B cell (primary cell): ENCODE results near the gene NLRP5. TPM values are rescaled to one million over a fixed set of nuclear protein-coding genes. Genes with fewer than 3 reads are reported as not detected.

Source experiments
- ATAC-seq: fragments of 200-7000 bp; cut with Tn5 transposase; one replicate; pipeline ENCODE4 v1.10.0; 2021; ENCODE audit warnings: low read depth, mild to moderate bottlenecking, moderate number of reproducible peaks, moderate library complexity
- CTCF ChIA-PET: fragments of 350-600 bp; sonication (Branson Sonifier 250); formaldehyde crosslinking; loops from one replicate; lab custom pipeline; 2021; ENCODE audit warnings: antibody characterized with exemption, inconsistent platforms; lab: Charles Lee
- POLR2A ChIA-PET: fragments of 350-600 bp; sonication (Branson Sonifier 250); formaldehyde crosslinking; loops from one replicate; lab custom pipeline; 2021; ENCODE audit warnings: antibody characterized with exemption; lab: Charles Lee
- DNase-seq: peaks from one replicate; pipeline ENCODE4 v3.0.0; 2013
- H2AFZ ChIP-seq: 2 replicates; pipeline ENCODE4 v1.6.1; 2012; ENCODE audit warnings: mild to moderate bottlenecking, low read depth, low read length; ENCODE audit not compliant: insufficient read depth, poor library complexity, severe bottlenecking
- H3K27ac ChIP-seq, 2 donors: 1 replicate in 1 of 2; 2 replicates in 1 of 2; pipeline ENCODE4 v1.5.1; 2012 to 2013; ENCODE audit warnings: low read length in 2 of 2, mild to moderate bottlenecking in 2 of 2, moderate library complexity in 1 of 2
- H3K27me3 ChIP-seq, 4 experiments: fragments of 200-600 bp in 1 of 4; sonication (generic) in 1 of 4; replicated peaks in 1 of 4; 1 replicate in 2 of 4; 2 replicates in 2 of 4; pipeline versions ENCODE4 v1.6.1 to v1.7.0; 2013 to 2016; ENCODE audit warnings: low read length in 3 of 4, mild to moderate bottlenecking in 2 of 4, mixed read lengths in 1 of 4, moderate library complexity in 1 of 4; ENCODE audit not compliant: insufficient read depth in 4 of 4, control insufficient read depth in 3 of 4; ENCODE audit errors: control extremely low read depth in 1 of 4
- H3K36me3 ChIP-seq, 2 experiments: replicated peaks in 1 of 2; 1 replicate in 1 of 2; 2 replicates in 1 of 2; pipeline versions ENCODE4 v1.6.1 to v1.7.1; 2013; ENCODE audit warnings: low read length in 1 of 2; ENCODE audit not compliant: insufficient read depth in 2 of 2, control insufficient read depth in 1 of 2; ENCODE audit errors: control extremely low read depth in 1 of 2, extremely low read depth in 1 of 2
- H3K4me1 ChIP-seq, 2 donors: fragments of 200-600 bp in 1 of 2; sonication (generic) in 1 of 2; 1 replicate in 1 of 2; 2 replicates in 1 of 2; pipeline versions ENCODE4 v1.5.1 to v1.6.1; 2013 to 2017; ENCODE audit warnings: low read length in 2 of 2; ENCODE audit not compliant: control insufficient read depth in 2 of 2, insufficient read depth in 2 of 2
- H3K4me2 ChIP-seq: replicated peaks from 2 replicates; pipeline ENCODE3; 2012; ENCODE audit warnings: mild to moderate bottlenecking, low read depth, low read length; ENCODE audit not compliant: poor library complexity, severe bottlenecking
- H3K4me3 ChIP-seq, 5 experiments: fragments of 200-600 bp in 1 of 5; sonication (generic) in 1 of 5; 1 replicate in 3 of 5; 2 replicates in 2 of 5; pipeline versions ENCODE4 v1.5.1 to v1.7.0; 2011 to 2016; ENCODE audit warnings: low read length in 4 of 5, mild to moderate bottlenecking in 4 of 5, low read depth in 2 of 5, control low read depth in 1 of 5, moderate library complexity in 1 of 5; ENCODE audit not compliant: insufficient read depth in 1 of 5; ENCODE audit errors: control extremely low read depth in 1 of 5, extremely low read depth in 1 of 5
- H3K79me2 ChIP-seq: fragments of 200-600 bp; sonication (generic); one replicate; pipeline ENCODE4 v1.6.0; 2016; ENCODE audit warnings: low read length; ENCODE audit not compliant: control insufficient read depth, insufficient read depth
- H3K9ac ChIP-seq: fragments of 200-600 bp; sonication (generic); 2 replicates; pipeline ENCODE4 v1.6.1; 2017; ENCODE audit warnings: mild to moderate bottlenecking, low read length, moderate library complexity
- H3K9me3 ChIP-seq, 3 donors: one replicate each; pipeline versions ENCODE4 v1.6.1 to v1.7.1; 2013; ENCODE audit warnings: low read length in 2 of 3; ENCODE audit not compliant: control insufficient read depth in 2 of 3, insufficient read depth in 1 of 3; ENCODE audit errors: control extremely low read depth in 1 of 3
- H4K20me1 ChIP-seq: 2 replicates; pipeline ENCODE4 v1.6.0; 2012; ENCODE audit warnings: mild to moderate bottlenecking, low read length; ENCODE audit not compliant: insufficient read depth, control insufficient read depth, poor library complexity, severe bottlenecking
- H3K27ac Mint-ChIP-seq: one replicate; pipeline ENCODE4 v1.8.0; 2021; ENCODE audit warnings: mixed read lengths
- H3K27me3 Mint-ChIP-seq: one replicate; pipeline ENCODE4 v1.8.0; 2021; ENCODE audit warnings: mixed read lengths
- H3K4me1 Mint-ChIP-seq: one replicate; pipeline ENCODE4 v1.8.0; 2021; ENCODE audit warnings: mixed read lengths
- H3K4me3 Mint-ChIP-seq: one replicate; pipeline ENCODE4 v1.8.0; 2021; ENCODE audit warnings: mixed read lengths
- H3K9me3 Mint-ChIP-seq: one replicate; pipeline ENCODE4 v1.8.0; 2022; ENCODE audit warnings: mixed read lengths; ENCODE audit not compliant: insufficient read depth
- EZH2 ChIP-seq: IDR thresholded peaks from 2 replicates; pipeline ENCODE4 v1.6.1; 2012; ENCODE audit warnings: borderline replicate concordance, low read depth, mild to moderate bottlenecking, moderate library complexity, low read length; ENCODE audit not compliant: insufficient read depth, poor library complexity, severe bottlenecking
- WGBS: methylation state at CpG from one replicate; pipeline ENCODE4 v1.1.5; 2013; ENCODE audit warnings: missing lambda C conversion rate; ENCODE audit not compliant: insufficient coverage; 5-methylcytosine and 5-hydroxymethylcytosine counted together
- intact Hi-C: fragments of 100-400 bp; cut with micrococcal nuclease; formaldehyde crosslinking; loops from one replicate; pipeline ENCODE4 v1.10.0; 2022
- polyA plus RNA-seq: library from polyadenylated mRNA; depleted of rRNA; stranded (reverse); fragments of >200 nt; gene quantifications from 2 replicates; pipeline ENCODE4 v1.2.3, GENCODE V29; 2012
- total RNA-seq, 2 donors: library from RNA; stranded (reverse); fragments of 120-200 nt in 1 of 2; gene quantifications; 1 replicate in 1 of 2; 2 replicates in 1 of 2; pipeline versions ENCODE4 v1.2.3 to v1.2.4, GENCODE V29; 2013 to 2022
- TF ChIP-seq, protein P1 (sequence below): fragments of 200-600 bp; IDR thresholded peaks from one replicate; pipeline ENCODE4 v1.8.0; 2022; ENCODE audit warnings: antibody characterized with exemption, mild to moderate bottlenecking

Gene NLRP5
- total and polyA plus RNA-seq, 2 donors (not counting 1 experiment from before 2014, with no cell fraction given) = not detected

DNA sequence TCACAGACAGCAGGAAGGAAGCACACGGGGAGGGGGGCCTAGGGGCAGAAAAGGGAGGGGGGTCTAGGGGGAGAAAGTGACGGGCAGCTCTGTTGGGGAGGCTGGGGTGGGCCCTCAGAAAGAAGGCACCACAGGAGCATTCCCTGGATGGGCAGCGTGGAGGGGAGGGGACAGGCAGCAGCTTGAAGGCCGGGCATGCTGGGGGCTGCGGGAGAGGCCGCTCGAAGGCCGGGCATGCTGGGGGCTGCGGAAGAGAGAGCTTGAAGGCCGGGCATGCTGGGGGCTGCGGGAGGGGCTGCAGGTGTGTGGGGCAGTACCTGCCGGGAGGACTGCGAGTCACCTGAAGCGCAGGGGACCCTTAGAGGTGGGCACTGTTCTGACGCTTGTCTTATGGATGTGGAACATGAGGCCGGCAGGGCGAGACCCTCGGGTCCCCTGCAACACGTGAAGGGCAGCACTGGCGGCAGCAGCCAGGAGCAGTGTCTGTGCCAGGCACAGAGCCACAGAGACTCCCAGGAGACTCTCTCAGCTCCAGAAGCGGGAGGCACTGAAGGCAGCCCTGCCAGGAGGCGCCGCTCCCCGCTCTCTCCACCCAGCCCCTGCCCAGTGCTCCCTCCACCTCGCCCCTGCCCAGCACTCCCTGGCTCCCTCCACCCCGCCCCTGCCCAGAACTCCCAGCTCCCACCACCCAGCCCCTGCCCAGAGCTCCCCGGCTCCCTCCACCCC, 121.2 kb downstream of the NLRP5 start:
- H3K27ac Mint-ChIP-seq = peak overlapping the region; percentile 75
- H3K4me3 Mint-ChIP-seq = no peak overlapping the region
- TF ChIP-seq, protein P1, sequence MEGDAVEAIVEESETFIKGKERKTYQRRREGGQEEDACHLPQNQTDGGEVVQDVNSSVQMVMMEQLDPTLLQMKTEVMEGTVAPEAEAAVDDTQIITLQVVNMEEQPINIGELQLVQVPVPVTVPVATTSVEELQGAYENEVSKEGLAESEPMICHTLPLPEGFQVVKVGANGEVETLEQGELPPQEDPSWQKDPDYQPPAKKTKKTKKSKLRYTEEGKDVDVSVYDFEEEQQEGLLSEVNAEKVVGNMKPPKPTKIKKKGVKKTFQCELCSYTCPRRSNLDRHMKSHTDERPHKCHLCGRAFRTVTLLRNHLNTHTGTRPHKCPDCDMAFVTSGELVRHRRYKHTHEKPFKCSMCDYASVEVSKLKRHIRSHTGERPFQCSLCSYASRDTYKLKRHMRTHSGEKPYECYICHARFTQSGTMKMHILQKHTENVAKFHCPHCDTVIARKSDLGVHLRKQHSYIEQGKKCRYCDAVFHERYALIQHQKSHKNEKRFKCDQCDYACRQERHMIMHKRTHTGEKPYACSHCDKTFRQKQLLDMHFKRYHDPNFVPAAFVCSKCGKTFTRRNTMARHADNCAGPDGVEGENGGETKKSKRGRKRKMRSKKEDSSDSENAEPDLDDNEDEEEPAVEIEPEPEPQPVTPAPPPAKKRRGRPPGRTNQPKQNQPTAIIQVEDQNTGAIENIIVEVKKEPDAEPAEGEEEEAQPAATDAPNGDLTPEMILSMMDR = no peak
- TF ChIP-seq EZH2 = no peak
- Histone ChIP-seq H3K4me2 (peak overlapping the region; percentile 50), H3K27me3 (no peaks in the 10 kb centered on the region), H3K4me3 (no peak overlapping the region), H3K27ac (peak overlapping the region in 1 of 2 donors; percentile 59), H2AFZ (no peak overlapping the region), H3K79me2 (peaks cover 95% of the 10 kb centered on the region), H3K9ac (no peak overlapping the region), H4K20me1 (peaks cover 85% of the 10 kb centered on the region), H3K9me3 (no peaks in the 10 kb centered on the region), H3K36me3 (peaks cover 0 to 9% of the 10 kb centered on the region in 2 experiments), H3K4me1 (peaks cover 65 to 67% of the 10 kb centered on the region in 2 donors)
- no peak for ATAC-seq
- peaks cover 73% of the 10 kb centered on the region for H3K4me1 Mint-ChIP-seq
- intact Hi-C loops = no loop called here
- ChIA-PET POLR2A (no interaction called here), CTCF (interaction anchor here (0.5 to 1.6 kb wide), 3 partner anchors 27 to 64 kb away, joined by 3 to 5 read pairs (median 5); no protein-coding TSS in a partner anchor)
- no peaks in the 10 kb centered on the region for H3K9me3 Mint-ChIP-seq
- no peaks in the 10 kb centered on the region for H3K27me3 Mint-ChIP-seq
- no peak for DNase-seq
- WGBS = 66% methylated on average over 26 of the region's 27 CpGs
